Midbrain (tissue), 1 donor: ENCODE results near the gene BATF.

Experiments
- DNase-seq: peaks from one replicate; lab custom pipeline; 2025; lab: John Stamatoyannopoulos, UW

Gene BATF

DNA sequence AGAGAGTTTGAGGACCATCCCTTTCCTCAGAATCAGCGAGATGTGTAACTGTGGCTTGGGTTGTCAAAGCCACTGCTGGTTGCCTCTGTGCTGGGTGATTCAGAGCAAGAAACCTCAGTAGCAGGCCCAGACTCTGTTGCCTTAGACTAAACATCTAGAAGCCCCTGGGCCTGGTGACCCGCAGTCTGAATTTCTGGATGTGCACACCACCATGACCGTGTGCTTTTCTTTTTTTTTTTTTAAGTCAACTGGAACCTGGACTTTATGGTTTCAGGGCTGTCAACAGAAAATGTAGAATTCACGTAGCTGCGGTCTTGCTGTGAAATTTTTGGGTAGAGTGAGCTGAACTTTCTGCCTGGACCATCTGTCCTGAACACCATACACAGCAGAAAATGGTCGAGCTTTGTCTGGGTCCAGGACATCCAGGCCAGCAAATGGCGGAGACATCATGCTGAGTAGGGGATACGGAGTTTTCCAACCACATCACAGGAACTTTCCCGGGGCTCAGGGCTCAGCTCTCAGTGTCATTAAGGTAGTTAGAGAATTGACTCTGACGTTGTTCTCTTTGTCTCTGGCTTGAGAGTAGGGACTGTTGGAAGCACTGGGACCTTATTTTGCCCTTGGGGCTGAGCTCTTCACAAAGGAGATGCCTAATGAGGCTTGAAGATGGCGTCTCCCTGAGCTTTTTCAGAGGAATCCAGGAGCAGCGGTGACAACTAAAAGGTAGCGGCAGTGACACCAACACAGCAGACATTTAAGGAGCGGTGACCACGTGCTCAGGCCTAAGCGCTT is 23.0 kb upstream of the BATF start:
- DNase-seq, result no peak

- no peak for DNase-seq
Observed at GRCh38 chr14:75501080-75501479, 21.2 kb upstream of the BATF start.

DNA sequence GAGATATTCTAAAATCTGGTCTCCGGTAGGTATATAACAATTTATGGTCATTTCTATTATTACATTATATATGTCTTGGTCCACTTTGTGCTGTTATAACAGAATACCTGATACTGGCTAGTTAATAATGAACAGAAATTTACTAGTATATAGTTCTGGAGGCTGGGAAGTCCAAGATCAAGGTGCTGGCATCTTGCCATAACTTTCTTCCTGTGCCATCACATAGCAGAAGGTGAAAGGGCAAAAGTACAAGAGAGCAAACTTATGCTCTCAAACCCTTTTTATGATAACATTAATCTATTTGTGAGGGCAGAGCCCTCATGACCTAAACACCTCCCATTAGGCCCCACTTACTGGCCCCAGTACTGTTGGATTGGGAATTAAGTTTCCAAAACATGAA is 17.9 kb upstream of the BATF start:
- DNase-seq, result no peak

DNA sequence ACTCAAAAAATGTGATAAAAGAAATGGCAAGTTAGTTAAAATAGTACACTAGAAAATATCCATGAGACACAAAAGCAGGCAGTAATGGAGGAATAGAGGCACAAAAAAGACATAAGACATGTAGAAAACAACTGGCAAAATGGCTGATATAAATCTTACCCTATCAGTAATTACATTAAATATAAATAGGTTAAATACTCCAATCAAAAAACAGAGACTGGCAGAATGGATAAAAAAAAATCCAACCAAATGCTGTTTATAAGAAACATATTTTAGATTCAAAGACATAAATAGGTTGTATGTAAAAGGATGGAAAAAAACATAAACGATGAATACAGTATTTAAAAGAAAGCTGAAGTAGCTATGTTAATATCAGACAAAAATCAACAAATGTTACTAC is 15.3 kb upstream of the BATF start:
- DNase-seq, result no peak

- no peak for DNase-seq
Observed at GRCh38 chr14:75510547-75510946, 11.7 kb upstream of the BATF start.

- no peak for DNase-seq
Observed at GRCh38 chr14:75511201-75511600, 11.1 kb upstream of the BATF start.

DNA sequence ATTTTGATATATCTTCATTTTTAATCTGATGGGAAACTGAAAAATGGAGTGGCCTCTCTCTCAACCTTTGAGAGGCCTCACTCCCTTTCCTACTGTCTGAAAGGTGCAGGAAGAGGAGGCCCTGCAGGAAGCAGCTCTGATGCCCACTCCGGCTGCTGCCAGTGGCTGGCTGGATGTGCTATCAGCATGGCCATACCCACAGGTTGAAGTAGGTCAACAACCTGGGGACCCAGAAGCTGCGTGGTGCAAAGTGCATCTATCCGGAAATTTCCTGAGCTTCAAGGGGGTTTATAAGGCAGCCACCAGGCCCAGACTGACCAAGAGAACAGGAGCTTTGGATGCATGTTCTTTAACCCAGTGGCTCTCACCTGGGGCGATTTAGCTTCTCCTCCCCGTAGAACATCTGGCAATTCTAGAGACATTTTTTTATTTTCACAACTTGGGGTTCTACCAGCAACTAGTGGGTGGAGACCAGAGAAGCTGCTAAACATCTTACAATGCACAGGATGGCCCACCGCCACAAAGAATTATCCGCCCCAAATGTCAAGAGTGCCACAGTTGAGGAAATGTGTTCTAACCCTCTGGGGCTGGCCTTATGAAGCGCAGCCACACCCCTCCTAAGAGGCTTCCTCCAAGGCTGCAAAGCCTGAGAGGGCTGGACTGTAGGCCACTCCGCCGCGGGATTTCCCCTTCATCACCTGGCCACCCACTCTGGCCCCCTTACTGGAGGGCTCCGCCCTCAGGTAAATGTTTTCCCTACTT is 8.2 kb upstream of the BATF start:
- no peak for DNase-seq

GRCh38 chr14:75514673-75515628 is 7.3 kb upstream of the BATF start:
- no peak for DNase-seq

DNA sequence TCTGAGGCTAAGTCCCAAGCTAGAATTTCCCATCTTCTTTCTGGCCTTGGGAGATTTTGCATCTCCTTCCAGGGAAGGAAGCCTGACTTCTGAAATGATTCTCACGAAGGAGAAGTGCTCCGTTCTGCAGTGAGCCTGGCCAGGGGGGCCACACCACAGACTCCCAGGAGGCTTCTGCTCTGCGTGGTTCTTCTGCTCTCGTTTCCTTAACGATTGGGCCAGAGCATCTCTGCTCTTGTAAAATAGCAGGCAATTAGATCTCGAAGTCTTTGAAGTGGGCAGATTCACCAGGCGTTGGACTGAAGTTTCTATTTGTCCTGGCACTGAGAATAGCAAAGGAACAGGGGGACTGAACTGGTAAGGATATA is 6.7 kb upstream of the BATF start:
- DNase-seq, result no peak

- no peak for DNase-seq
Observed at GRCh38 chr14:75518625-75519024, 3.6 kb upstream of the BATF start.

GRCh38 chr14:75519394-75519793 is 2.9 kb upstream of the BATF start:
- DNase-seq, result no peak

- DNase-seq, result no peak
Observed at GRCh38 chr14:75519826-75520728, 2.2 kb upstream of the BATF start.

DNA sequence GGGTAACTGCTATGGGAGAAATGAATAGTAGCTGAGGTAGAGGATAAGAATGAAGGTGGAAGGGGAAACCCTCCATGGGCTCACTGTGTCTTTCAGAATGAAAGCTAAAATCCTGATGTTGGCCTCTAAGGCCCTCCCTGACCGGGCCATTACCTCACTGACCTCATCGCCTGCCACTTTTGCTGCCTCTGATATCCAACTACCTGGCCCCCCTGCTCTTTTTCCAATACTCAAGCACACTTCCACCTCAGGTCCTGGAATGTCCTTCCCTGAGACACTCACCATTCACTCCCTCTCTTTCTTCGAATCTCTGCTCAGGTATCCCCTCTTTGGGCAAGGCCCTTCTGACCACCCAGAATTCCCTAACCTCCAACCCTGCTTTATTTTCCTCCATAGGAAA is 1.4 kb upstream of the BATF start:
- DNase-seq, result no peak

- DNase-seq, result no peak
Observed at GRCh38 chr14:75521415-75522199, 662 bp upstream of the BATF start.

GRCh38 chr14:75522983-75523318 is 682 bp downstream of the BATF start:
- no peak for DNase-seq

DNA sequence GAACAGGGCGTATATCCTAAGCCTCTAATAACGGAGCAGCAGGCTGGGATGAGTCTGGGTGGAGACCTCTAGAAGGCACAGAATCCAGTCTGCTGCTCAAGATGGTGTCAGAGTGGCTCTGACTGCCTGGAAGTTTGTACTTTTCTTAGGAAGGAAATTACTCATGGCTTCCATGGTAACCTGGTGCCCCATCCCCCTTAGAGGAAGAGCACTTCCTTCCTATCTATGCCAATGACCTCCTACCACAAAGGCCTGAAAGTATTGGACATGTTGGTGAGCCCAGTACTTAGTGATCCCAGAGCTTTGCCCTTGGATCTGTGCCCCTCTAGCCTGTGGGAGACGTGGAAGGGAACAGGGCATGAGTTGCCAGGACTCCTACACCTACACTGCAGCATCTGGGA is 1.5 kb downstream of the BATF start:
- no peak for DNase-seq

GRCh38 chr14:75525969-75526368 is 3.7 kb downstream of the BATF start:
- DNase-seq, result no peak

- no peak for DNase-seq
Observed at GRCh38 chr14:75527449-75528163, 5.3 kb downstream of the BATF start.

DNA sequence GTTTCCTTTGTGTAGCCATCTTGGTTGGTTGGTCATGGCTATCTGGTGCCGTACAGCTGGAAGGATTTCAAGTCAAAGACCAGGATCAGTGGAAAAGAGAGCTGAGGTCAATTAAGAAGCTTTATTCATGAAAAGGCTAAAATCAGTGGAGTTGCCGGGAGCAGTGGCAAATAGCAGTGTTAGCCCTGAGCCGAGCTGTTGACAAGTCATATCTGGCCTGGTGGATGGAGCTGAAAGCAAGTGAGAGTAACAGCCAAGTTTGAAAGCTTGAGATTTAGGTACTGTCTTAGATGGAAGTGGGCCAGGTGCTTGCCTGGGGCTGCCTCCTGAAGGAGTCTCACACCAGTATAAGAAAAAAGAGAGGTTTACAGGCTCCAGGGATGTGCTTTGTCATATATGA is 9.0 kb downstream of the BATF start:
- DNase-seq, result no peak
